GM12872 (cell line): ENCODE results near the gene ACTR5.

ENCODE experiments used
- CTCF ChIP-seq: IDR thresholded peaks from 3 replicates; pipeline ENCODE4 v1.5.1; 2011; ENCODE audit warnings: low read depth, mild to moderate bottlenecking, low read length, moderate library complexity; ENCODE audit not compliant: insufficient read depth

ACTR5 gene

GRCh38 chr20:38770546-38770945 is 22.3 kb downstream of the ACTR5 start:
- TF ChIP-seq CTCF, result no peak

GRCh38 chr20:38770970-38771369 is 22.7 kb downstream of the ACTR5 start:
- no peak for TF ChIP-seq CTCF

- no peak for TF ChIP-seq CTCF
Observed at GRCh38 chr20:38771621-38772020, 23.4 kb downstream of the ACTR5 start.

DNA sequence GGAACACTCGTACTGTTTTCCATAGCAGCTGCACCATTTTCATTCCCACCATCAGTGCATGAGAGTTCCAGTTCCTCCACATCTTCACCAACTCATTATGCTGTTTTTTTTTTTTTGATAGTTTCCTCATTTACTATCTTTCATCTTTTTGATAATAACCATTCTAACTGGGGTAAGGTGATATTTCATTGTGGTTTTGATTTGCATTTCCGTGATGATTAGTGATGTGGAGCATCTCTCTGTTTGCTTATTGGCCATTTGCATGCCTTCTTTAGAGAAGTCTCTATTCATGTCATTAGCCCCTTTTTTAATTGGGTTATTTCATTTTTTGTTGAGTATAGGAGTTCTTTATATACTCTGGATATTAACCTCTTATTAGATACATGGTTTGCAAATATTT is 25.9 kb downstream of the ACTR5 start:
- no peak for TF ChIP-seq CTCF

DNA sequence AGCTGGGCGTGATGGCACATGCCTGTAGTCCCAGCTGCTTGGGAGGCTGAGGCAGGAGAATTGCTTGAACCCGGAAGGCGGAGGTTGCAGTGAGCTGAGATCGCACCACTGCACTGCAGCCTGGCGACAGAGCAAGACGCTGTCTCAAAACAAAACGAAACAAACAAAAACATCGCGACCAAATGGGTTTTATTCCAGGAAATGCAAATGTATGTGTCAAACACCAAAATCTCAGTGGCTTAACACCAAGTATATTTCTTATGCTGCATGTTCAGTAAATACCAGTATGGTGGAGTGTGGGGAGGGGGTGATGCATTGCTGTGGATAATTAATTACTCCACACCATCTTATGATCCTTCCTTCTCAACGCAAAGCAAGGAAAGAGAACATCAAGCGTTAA is 28.1 kb downstream of the ACTR5 start:
- TF ChIP-seq CTCF, result no peak

DNA sequence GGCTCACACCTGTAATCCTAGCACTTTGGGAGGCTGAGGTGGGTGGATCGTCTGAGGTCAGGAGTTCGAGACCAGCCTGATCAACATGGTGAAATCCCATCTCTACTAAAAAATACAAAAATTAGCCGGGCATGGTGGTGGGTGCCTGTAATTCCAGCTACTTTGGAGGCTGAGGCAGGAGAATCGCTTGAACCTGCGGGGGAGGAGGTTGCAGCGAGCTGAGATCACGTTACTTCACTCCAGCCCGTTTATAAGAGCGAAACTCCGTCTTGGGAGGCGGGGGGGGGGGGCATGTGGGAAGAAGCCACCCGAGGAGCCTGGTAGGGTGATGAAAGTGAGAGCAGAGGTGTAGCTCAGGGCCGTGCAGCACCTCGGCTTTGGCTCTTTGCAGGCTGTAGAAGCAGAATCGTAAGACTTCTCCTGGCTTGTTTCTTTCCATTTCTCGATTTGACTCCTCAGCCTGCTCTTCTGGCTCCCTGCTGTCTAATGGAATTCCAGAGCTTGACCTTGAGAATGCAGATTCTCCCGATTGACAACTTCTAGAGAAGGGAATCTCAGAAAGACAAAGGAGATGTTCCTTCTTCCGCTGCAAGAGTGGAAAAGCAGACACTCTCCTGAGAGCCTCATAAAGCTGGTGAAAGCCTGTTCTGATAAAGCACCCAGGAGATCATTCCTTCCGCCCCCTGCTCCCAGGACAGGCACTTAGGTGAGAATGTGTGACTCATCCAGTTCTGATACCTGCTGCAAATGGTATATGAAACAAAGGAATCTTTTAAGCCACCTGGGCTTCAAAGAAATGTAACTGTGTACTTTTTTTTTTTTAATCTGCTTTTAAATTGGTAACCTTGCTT is 31.2 kb downstream of the ACTR5 start:
- no peak for TF ChIP-seq CTCF

DNA sequence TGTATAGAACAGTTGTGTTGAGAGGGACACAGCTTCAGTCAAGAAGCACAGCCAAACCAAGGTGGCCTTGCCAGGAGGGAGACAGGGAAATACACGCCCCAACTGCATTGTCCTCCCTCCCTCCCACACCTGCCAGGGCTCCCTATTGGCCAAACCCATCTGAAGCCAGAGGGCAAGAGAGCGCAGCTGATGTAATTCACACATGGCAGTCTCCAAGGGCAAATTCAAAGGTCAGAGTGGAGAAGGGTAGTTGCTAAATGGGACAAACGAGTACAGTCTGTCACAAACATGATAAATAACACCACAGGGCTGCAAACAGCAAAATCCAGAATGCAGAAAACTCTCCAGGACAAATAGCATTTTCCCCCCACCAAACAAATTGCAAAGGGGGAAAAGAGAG is 34.0 kb downstream of the ACTR5 start:
- TF ChIP-seq CTCF, result no peak
